ENCODE measurements around the gene CTNNBIP1.
"Not testable (repeated sequence)": the region's sequence is repeated elsewhere in the genome, so short reads cannot be mapped to it uniquely, and the experiment has no call there.

Gene CTNNBIP1

DNA sequence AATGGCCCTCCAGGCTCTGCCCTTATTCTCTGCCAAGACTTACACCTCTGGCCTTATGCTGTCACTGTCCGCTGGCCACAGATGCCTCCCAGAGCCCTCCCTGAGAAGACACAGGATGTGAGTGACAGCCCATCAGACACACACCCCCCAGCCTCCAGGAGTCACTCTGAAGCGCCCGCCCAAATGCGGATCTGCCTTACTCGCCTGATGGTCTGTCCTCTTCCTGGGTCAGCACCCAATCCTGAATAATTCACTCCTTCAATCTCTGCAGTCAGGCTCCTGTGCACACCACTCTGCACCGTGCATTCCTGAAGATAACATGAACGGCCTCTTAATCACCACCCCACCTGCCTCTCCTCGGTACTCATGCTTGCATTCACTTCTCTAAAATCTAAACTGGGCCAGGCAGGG lies 101.0 kb downstream of the CTNNBIP1 start:
- H3K4me1 ChIP-seq (ENCODE audit: control insufficient read depth, insufficient read depth, low read length): peaks cover 5% of the 10 kb centered on the region
- no peaks in the 10 kb centered on the region for H3K27me3 ChIP-seq (replicated peaks; ENCODE audit: control insufficient read depth, insufficient read depth, low read length)
- H3K9me3 ChIP-seq (ENCODE audit: control insufficient read depth, low read length): no peaks in the 10 kb centered on the region
- H3K9ac ChIP-seq (ENCODE audit: low read length): no peak overlapping the region
- no peak for DNase-seq (ENCODE audit: low read depth)
- no peaks in the 10 kb centered on the region for H3K36me3 ChIP-seq (ENCODE audit: control insufficient read depth, insufficient read depth, low read length, severe bottlenecking)
- no peak overlapping the region for H3K4me3 ChIP-seq (ENCODE audit: low read length)

GRCh38 chr1:9808459-9808858 lies 101.6 kb downstream of the CTNNBIP1 start:
- DNase-seq (ENCODE audit: low read depth): no peak
- no peaks in the 10 kb centered on the region for H3K9me3 ChIP-seq (ENCODE audit: control insufficient read depth, low read length)
- H3K27me3 ChIP-seq (replicated peaks; ENCODE audit: control insufficient read depth, insufficient read depth, low read length): no peaks in the 10 kb centered on the region
- no peak overlapping the region for H3K9ac ChIP-seq (ENCODE audit: low read length)
- H3K4me3 ChIP-seq (ENCODE audit: low read length): no peak overlapping the region
- peaks cover 5% of the 10 kb centered on the region for H3K4me1 ChIP-seq (ENCODE audit: control insufficient read depth, insufficient read depth, low read length)
- H3K36me3 ChIP-seq (ENCODE audit: control insufficient read depth, insufficient read depth, low read length, severe bottlenecking): no peaks in the 10 kb centered on the region

GRCh38 chr1:9807541-9807940 lies 102.5 kb downstream of the CTNNBIP1 start:
- Histone ChIP-seq H3K9me3 (ENCODE audit: control insufficient read depth, low read length) (no peaks in the 10 kb centered on the region), H3K27me3 (replicated peaks; ENCODE audit: control insufficient read depth, insufficient read depth, low read length) (no peaks in the 10 kb centered on the region), H3K4me3 (ENCODE audit: low read length) (no peak overlapping the region), H3K36me3 (ENCODE audit: control insufficient read depth, insufficient read depth, low read length, severe bottlenecking) (no peaks in the 10 kb centered on the region), H3K4me1 (ENCODE audit: control insufficient read depth, insufficient read depth, low read length) (peaks cover 5% of the 10 kb centered on the region), H3K9ac (ENCODE audit: low read length) (no peak overlapping the region)
- DNase-seq (ENCODE audit: low read depth): no peak

DNA sequence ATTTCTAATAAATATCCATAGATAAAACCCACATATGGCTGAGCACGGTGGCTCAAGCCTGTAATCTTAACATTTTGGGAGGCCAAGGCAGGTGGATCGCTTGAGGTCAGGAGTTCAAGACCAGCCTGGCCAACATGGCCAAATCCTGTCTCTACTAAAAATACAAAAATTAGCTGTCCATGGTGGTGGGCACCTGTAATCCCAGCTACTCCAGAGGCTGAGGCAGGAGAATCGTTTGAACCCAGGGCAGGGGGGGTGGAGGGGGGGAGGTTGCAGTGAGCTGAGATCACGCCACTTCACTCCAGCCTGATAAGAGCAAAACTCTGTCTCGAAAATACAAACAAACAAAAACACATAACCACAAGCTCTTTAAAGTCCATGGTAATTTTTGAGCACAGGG lies 104.1 kb downstream of the CTNNBIP1 start:
- not testable (repeated sequence) for H3K4me3 ChIP-seq (ENCODE audit: low read length); H3K36me3 ChIP-seq (ENCODE audit: control insufficient read depth, insufficient read depth, low read length, severe bottlenecking); H3K9ac ChIP-seq (ENCODE audit: low read length); H3K27me3 ChIP-seq (replicated peaks; ENCODE audit: control insufficient read depth, insufficient read depth, low read length); H3K9me3 ChIP-seq (ENCODE audit: control insufficient read depth, low read length); DNase-seq (ENCODE audit: low read depth); H3K4me1 ChIP-seq (ENCODE audit: control insufficient read depth, insufficient read depth, low read length)

DNA sequence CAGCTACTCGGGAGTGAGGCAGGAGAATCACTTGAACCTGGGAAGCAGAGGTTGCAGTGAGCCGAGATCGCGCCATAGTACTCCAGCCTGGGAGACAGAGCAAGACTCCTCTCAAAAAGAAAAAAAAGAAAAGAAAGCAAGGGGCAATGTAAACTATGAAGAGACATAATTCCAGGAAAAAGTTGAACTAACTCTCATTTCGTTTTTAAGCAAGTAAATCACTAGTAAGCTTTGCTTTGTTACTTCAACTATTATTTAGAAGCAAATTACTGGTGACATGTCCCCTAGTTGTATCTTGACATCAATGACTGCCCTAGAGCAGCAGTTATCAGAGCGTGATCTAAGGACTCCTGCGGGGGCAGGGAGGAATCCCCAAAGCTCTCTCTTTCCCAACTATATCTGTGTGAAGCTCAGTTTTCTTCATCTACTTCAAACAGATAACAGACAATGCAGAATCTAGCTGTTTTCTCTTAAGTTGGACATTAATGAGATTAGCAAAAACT lies 105.0 kb downstream of the CTNNBIP1 start:
- Histone ChIP-seq H3K4me3 (ENCODE audit: low read length) (no peak overlapping the region), H3K4me1 (ENCODE audit: control insufficient read depth, insufficient read depth, low read length) (peaks cover 5% of the 10 kb centered on the region), H3K9me3 (ENCODE audit: control insufficient read depth, low read length) (no peaks in the 10 kb centered on the region), H3K9ac (ENCODE audit: low read length) (no peak overlapping the region), H3K36me3 (ENCODE audit: control insufficient read depth, insufficient read depth, low read length, severe bottlenecking) (no peaks in the 10 kb centered on the region), H3K27me3 (replicated peaks; ENCODE audit: control insufficient read depth, insufficient read depth, low read length) (no peaks in the 10 kb centered on the region)
- no peak for DNase-seq (ENCODE audit: low read depth)

- not testable (repeated sequence) for H3K27me3 ChIP-seq (replicated peaks; ENCODE audit: control insufficient read depth, insufficient read depth, low read length); H3K36me3 ChIP-seq (ENCODE audit: control insufficient read depth, insufficient read depth, low read length, severe bottlenecking); H3K4me3 ChIP-seq (ENCODE audit: low read length); DNase-seq (ENCODE audit: low read depth); H3K9me3 ChIP-seq (ENCODE audit: control insufficient read depth, low read length); H3K9ac ChIP-seq (ENCODE audit: low read length)
- H3K4me1 ChIP-seq (ENCODE audit: control insufficient read depth, insufficient read depth, low read length): peaks cover 12% of the 10 kb centered on the region
Observed at GRCh38 chr1:9803003-9803918, 106.8 kb downstream of the CTNNBIP1 start.

- H3K27me3 ChIP-seq (replicated peaks; ENCODE audit: control insufficient read depth, insufficient read depth, low read length): no peaks in the 10 kb centered on the region
- H3K9ac ChIP-seq (ENCODE audit: low read length): no peak overlapping the region
- peaks cover 14% of the 10 kb centered on the region for H3K4me1 ChIP-seq (ENCODE audit: control insufficient read depth, insufficient read depth, low read length)
- no peak overlapping the region for H3K4me3 ChIP-seq (ENCODE audit: low read length)
- no peak for DNase-seq (ENCODE audit: low read depth)
- H3K36me3 ChIP-seq (ENCODE audit: control insufficient read depth, insufficient read depth, low read length, severe bottlenecking): no peaks in the 10 kb centered on the region
- no peaks in the 10 kb centered on the region for H3K9me3 ChIP-seq (ENCODE audit: control insufficient read depth, low read length)
Observed at GRCh38 chr1:9801909-9802308, 108.2 kb downstream of the CTNNBIP1 start.
